Epithelial cell of esophagus (primary cell): Measurements from ENCODE around the gene PSMA6.

Experiments used
- DNase-seq: peaks from one replicate; pipeline ENCODE4 v3.0.0; 2010; ENCODE audit warnings: low read depth
- H3K4me3 ChIP-seq: 2 replicates; pipeline ENCODE4 v1.5.1; 2011; ENCODE audit warnings: mild to moderate bottlenecking, low read length, control low read depth
- TF ChIP-seq, protein P1 (sequence below): IDR thresholded peaks from 2 replicates; pipeline ENCODE4 v1.5.1; 2011; ENCODE audit warnings: low read depth, mild to moderate bottlenecking, low read length, control low read depth, inconsistent platforms; ENCODE audit not compliant: insufficient read depth; ENCODE audit errors: missing control alignments

The PSMA6 gene

DNA sequence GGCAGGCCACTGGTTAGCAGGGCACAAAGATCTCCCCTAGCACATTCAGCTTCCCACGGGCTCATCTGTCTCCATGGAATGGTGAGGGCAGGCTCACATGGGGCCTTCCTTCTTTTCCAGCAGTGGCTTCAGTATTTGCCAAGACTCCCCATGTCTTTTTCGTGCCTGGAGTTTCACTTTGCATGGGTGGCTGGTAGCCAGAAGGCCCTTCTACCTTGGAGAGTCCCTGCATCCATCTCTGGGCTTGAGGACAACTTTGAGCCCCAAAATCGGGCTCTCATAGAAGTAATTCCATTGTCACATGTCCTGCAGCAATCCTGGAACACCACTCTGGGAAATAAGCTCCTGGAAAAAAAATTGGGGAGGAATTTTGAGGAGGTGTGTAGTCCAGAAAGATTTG is 70.3 kb downstream of the PSMA6 start:
- no peak overlapping the region for H3K4me3 ChIP-seq
- no peak for DNase-seq
- TF ChIP-seq, protein P1, sequence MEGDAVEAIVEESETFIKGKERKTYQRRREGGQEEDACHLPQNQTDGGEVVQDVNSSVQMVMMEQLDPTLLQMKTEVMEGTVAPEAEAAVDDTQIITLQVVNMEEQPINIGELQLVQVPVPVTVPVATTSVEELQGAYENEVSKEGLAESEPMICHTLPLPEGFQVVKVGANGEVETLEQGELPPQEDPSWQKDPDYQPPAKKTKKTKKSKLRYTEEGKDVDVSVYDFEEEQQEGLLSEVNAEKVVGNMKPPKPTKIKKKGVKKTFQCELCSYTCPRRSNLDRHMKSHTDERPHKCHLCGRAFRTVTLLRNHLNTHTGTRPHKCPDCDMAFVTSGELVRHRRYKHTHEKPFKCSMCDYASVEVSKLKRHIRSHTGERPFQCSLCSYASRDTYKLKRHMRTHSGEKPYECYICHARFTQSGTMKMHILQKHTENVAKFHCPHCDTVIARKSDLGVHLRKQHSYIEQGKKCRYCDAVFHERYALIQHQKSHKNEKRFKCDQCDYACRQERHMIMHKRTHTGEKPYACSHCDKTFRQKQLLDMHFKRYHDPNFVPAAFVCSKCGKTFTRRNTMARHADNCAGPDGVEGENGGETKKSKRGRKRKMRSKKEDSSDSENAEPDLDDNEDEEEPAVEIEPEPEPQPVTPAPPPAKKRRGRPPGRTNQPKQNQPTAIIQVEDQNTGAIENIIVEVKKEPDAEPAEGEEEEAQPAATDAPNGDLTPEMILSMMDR = no peak

DNA sequence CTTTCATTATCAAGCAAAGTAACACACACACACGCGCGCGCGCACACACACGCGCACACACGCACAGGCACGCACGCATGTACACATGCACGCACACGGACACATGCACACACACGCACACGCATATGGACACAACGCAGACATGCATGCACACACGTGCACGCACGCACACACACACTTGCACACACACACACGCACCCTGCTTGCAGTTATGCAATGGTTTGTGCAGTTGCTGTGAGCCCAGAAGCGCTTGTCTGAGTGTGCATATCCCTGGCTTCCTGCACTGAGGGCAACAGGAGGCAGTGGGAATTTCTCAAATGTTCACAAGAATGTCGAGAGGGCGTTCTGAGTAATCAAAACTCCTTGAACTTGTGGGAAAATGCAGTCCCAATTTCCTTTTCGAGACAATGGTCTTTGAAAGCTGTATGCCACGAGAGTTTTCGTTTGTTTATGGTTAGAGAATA is 70.8 kb downstream of the PSMA6 start:
- H3K4me3 ChIP-seq = no peak overlapping the region
- TF ChIP-seq, protein P1 = no peak
- DNase-seq = no peak

- DNase-seq = peak; percentile 93
- TF ChIP-seq, protein P1 = no peak
- H3K4me3 ChIP-seq = no peak overlapping the region
Observed at GRCh38 chr14:35365130-35366055, 73.2 kb downstream of the PSMA6 start.

- TF ChIP-seq, protein P1 = no peak
- DNase-seq = no peak
- H3K4me3 ChIP-seq = no peak overlapping the region
Observed at GRCh38 chr14:35366056-35366451, 73.9 kb downstream of the PSMA6 start.

GRCh38 chr14:35366521-35366976 is 74.4 kb downstream of the PSMA6 start:
- TF ChIP-seq, protein P1 = no peak
- no peak for DNase-seq
- H3K4me3 ChIP-seq = no peak overlapping the region

GRCh38 chr14:35367056-35367372 is 74.8 kb downstream of the PSMA6 start:
- H3K4me3 ChIP-seq = no peak overlapping the region
- no peak for DNase-seq
- TF ChIP-seq, protein P1 = no peak
